Stimulated activated CD4-positive, alpha-beta T cell treated with anti-CD3 and anti-CD28 coated beads, Interleukin-1b, Interleukin-23, amount 100 ng/mL, for 4 hours (primary cell): ENCODE results near the gene SMTN.
"Not testable (repeated sequence)": the region's sequence is repeated elsewhere in the genome, so short reads cannot be mapped to it uniquely, and the experiment has no call there.

ENCODE experiments used
- DNase-seq, 2 donors: peaks; one replicate each; pipeline ENCODE4 v3.0.0-alpha.2; 2020; ENCODE audit warnings: low read depth in 2 of 2

The SMTN gene

GRCh38 chr22:31090217-31091085 is 9.3 kb downstream of the SMTN start:
- DNase-seq, result no peak

- no peak for DNase-seq
Observed at GRCh38 chr22:31091106-31091975, 10.2 kb downstream of the SMTN start.

- DNase-seq, result no peak
Observed at GRCh38 chr22:31092161-31092560, 11.0 kb downstream of the SMTN start.

GRCh38 chr22:31093086-31093850 is 12.2 kb downstream of the SMTN start:
- DNase-seq, result no peak

- no peak for DNase-seq
Observed at GRCh38 chr22:31094021-31094551, 13.0 kb downstream of the SMTN start.

- DNase-seq, result no peak
Observed at GRCh38 chr22:31094741-31095140, 13.6 kb downstream of the SMTN start.

- no peak for DNase-seq
Observed at GRCh38 chr22:31095637-31096249, 14.6 kb downstream of the SMTN start.

GRCh38 chr22:31096657-31097279 is 15.7 kb downstream of the SMTN start:
- DNase-seq, result no peak

- not testable (repeated sequence) for DNase-seq
Observed at GRCh38 chr22:31097539-31097938, 16.4 kb downstream of the SMTN start.

GRCh38 chr22:31097941-31098631 is 17.0 kb downstream of the SMTN start:
- DNase-seq, result no peak

- DNase-seq, result no peak
Observed at GRCh38 chr22:31098632-31099110, 17.6 kb downstream of the SMTN start.

- no peak for DNase-seq
Observed at GRCh38 chr22:31099386-31099785, 18.3 kb downstream of the SMTN start.

GRCh38 chr22:31099841-31100761 is 19.0 kb downstream of the SMTN start:
- no peak for DNase-seq

GRCh38 chr22:31100762-31101525 is 19.8 kb downstream of the SMTN start:
- DNase-seq, result no peak

- DNase-seq, result no peak
Observed at GRCh38 chr22:31102441-31103081, 21.4 kb downstream of the SMTN start.

- DNase-seq, result no peak
Observed at GRCh38 chr22:31103111-31103510, 22.0 kb downstream of the SMTN start.

- no peak for DNase-seq
Observed at GRCh38 chr22:31103899-31104694, 23.0 kb downstream of the SMTN start.
